Kidney (tissue), 14 donors: Measurements from ENCODE around the gene FBXO42. TPM values are rescaled to one million over a fixed set of nuclear protein-coding genes. Genes with fewer than 3 reads are reported as not detected.

Experiments
- DNase-seq, 5 donors: peaks; one replicate each; pipeline ENCODE4 v3.0.0-alpha.2; 2013 to 2020
- FAIRE-seq: peaks from 2 replicates; lab custom pipeline; 2012; peaks lifted over from hg19 to GRCh38; lab: Jason Lieb, UNC
- H3K27ac ChIP-seq, 2 donors: one replicate each; pipeline ENCODE4 v1.7.0; 2013; ENCODE audit warnings: low read depth in 2 of 2, low read length in 2 of 2, inconsistent platforms in 1 of 2
- H3K27me3 ChIP-seq: one replicate; pipeline ENCODE4 v1.7.1; 2013; ENCODE audit warnings: low read length, inconsistent platforms; ENCODE audit not compliant: control insufficient read depth, insufficient read depth
- H3K36me3 ChIP-seq, 3 donors: one replicate each; pipeline versions ENCODE4 v1.7.0 to v1.7.1; 2013; ENCODE audit warnings: low read length in 3 of 3, control low read depth in 1 of 3, inconsistent platforms in 1 of 3; ENCODE audit not compliant: insufficient read depth in 3 of 3, control insufficient read depth in 2 of 3
- H3K4me1 ChIP-seq, 3 donors: one replicate each; pipeline versions ENCODE4 v1.7.0 to v1.7.1; 2013; ENCODE audit warnings: low read length in 3 of 3, inconsistent platforms in 1 of 3, low read depth in 1 of 3; ENCODE audit not compliant: control insufficient read depth in 2 of 3, insufficient read depth in 2 of 3
- H3K4me3 ChIP-seq, 3 donors: one replicate each; pipeline versions ENCODE4 v1.7.0 to v1.8.1; 2013; ENCODE audit warnings: low read length in 3 of 3, control low read depth in 1 of 3, inconsistent platforms in 1 of 3
- H3K9ac ChIP-seq, 3 donors: one replicate each; pipeline versions ENCODE4 v1.7.0 to v1.7.1; 2013; ENCODE audit warnings: low read length in 3 of 3, control low read depth in 1 of 3, inconsistent platforms in 1 of 3
- H3K9me3 ChIP-seq, 3 donors: one replicate each; pipeline versions ENCODE4 v1.7.0 to v1.7.1; 2013; ENCODE audit warnings: low read length in 3 of 3, control low read depth in 1 of 3, inconsistent platforms in 1 of 3; ENCODE audit not compliant: control insufficient read depth in 2 of 3, insufficient read depth in 1 of 3
- CTCF ChIP-seq: IDR thresholded peaks from 3 replicates; pipeline ENCODE4 v1.5.1; 2012; ENCODE audit warnings: mild to moderate bottlenecking, moderate library complexity, borderline replicate concordance; ENCODE audit not compliant: insufficient read depth; ENCODE audit errors: extremely low read depth
- intact Hi-C: fragments of 100-400 bp; cut with DNase I; formaldehyde crosslinking; loops from one replicate; pipeline ENCODE4 v1.11.1; 2022
- polyA plus RNA-seq: library from polyadenylated mRNA; stranded (reverse); fragments of 350-450 nt; fragmentation: Illumina TruSeq; extraction: RNeasy Lipid Tissue Mini Kit (QIAGEN cat#74804); gene quantifications from one replicate; pipeline ENCODE4 v1.2.3, GENCODE V29; 2014; ENCODE audit warnings: low read depth, low replicate concordance; ENCODE audit not compliant: insufficient read depth
- total RNA-seq: library from RNA; stranded (reverse); fragmentation: NEBNext Ultra II Directional; extraction: Animal tissue kit (Norgen Biotek cat#: 25700); gene quantifications from one replicate; pipeline ENCODE4 v1.2.1, GENCODE V29; 2021
- donor health status: control.
- donor health status: control.
- donor health status: control.
- donor health status: control.
- donor health status: control.
- donor health status: DM: yes; HTN: yes; CAD: no.
- donor health status: Normal renal cell carcinoma (clear cell type).

FBXO42 gene
- total and polyA plus RNA-seq, 2 donors from 2014 or later, result 14.1 to 22.1 TPM

GRCh38 chr1:16392740-16393569, 40.7 kb upstream of the FBXO42 start:
- intact Hi-C loops, result no loop called here
- FAIRE-seq, result no peak

GRCh38 chr1:16391411-16391810, 39.1 kb upstream of the FBXO42 start:
- TF ChIP-seq CTCF, result no peak
- Histone ChIP-seq H3K27me3 (no peaks in the 10 kb centered on the region), H3K36me3 (peaks cover 0 to 26% (median 8%) of the 10 kb centered on the region in 3 donors), H3K9ac (no peak overlapping the region), H3K4me3 (no peak overlapping the region), H3K9me3 (no peaks in the 10 kb centered on the region), H3K4me1 (peaks cover 0 to 29% (median 24%) of the 10 kb centered on the region in 3 donors), H3K27ac (no peak overlapping the region)
- FAIRE-seq, result no peak
- intact Hi-C loops, result no loop called here
- DNase-seq, result no peak

More at GRCh38 chr1:16392740-16393569, 40.7 kb upstream of the FBXO42 start:
- Histone ChIP-seq H3K4me3 (no peak overlapping the region), H3K27me3 (no peaks in the 10 kb centered on the region), H3K27ac (no peak overlapping the region), H3K9me3 (no peaks in the 10 kb centered on the region), H3K9ac (no peak overlapping the region), H3K36me3 (peaks cover 0 to 30% (median 13%) of the 10 kb centered on the region in 3 donors), H3K4me1 (peaks cover 0 to 22% (median 19%) of the 10 kb centered on the region in 3 donors)
- TF ChIP-seq CTCF, result no peak
- DNase-seq, result no peak

DNA sequence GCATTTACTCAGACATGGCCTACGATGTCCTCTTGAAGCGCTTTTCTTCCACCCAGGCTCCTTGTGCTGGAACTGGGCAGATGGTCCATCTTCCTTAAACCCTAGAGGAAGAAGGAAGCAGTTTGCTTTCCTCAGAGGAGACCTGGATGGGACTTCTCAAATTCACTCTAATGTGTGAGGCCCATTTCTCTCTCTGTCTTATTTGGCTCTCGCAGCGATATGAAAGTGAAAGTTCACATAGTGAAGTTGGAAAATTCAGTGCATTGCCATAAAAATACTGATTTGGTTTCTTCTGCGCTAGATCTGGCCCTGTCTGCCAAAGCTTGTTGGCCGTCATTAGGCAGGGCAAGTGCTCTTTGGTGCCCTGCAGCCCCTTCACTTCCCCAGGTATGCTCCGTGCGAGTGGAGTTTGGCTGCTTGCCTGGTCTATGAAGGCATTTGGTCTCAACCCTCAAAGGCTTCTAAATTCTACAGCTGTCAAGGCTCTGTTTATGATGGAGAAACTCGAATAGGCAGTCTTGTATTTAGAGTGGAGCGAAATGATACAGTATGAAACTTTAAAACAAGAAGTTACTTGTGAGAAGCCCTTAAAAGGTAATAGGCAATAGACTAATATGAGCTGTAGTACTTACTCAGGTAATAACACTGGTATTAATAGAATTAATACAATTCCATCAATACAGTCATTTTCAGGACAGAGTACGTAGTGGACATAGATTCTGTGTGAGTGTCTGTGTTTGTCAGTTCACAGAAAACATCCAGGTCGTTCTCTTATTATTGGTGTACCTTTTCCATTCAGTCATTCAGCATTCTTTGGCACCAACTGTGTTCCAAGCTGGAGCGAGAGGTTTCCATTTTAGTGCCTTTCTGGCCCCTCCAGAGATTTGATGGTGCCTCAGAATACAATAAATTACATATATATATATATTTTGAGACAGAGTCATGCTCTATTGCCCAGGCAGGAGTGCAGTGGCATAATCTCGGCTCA, 35.2 kb upstream of the FBXO42 start:
- intact Hi-C loops, result no loop called here
- FAIRE-seq, result no peak
- H3K27ac ChIP-seq, result peak overlapping the region; percentile 61 to 73

More for the DNA sequence above, 35.2 kb upstream of the FBXO42 start:
- DNase-seq, result peak in 1 of 5 donors; percentile 51
- Histone ChIP-seq H3K9ac (peak overlapping the region in 1 of 3 donors; percentile 20), H3K27me3 (no peaks in the 10 kb centered on the region), H3K9me3 (no peaks in the 10 kb centered on the region), H3K4me3 (peak overlapping the region; percentile 28 to 39 (median 31)), H3K36me3 (no peaks in the 10 kb centered on the region), H3K4me1 (peaks cover 0 to 38% (median 32%) of the 10 kb centered on the region in 3 donors)
- no peak for TF ChIP-seq CTCF
